Bronchial epithelial cell (primary cell): ENCODE results near the gene OAS2. TPM values are rescaled to one million over a fixed set of nuclear protein-coding genes. Genes with fewer than 3 reads are reported as not detected.

Experiments used
- DNase-seq: peaks from one replicate; pipeline ENCODE4 v3.0.0-alpha.2; 2010; ENCODE audit warnings: low read depth
- FAIRE-seq: peaks from 2 replicates; lab custom pipeline; 2011; peaks lifted over from hg19 to GRCh38; lab: Jason Lieb, UNC
- H3K27me3 ChIP-seq: 2 replicates; pipeline ENCODE4 v1.5.1; 2011; ENCODE audit warnings: low read length; ENCODE audit not compliant: control insufficient read depth, insufficient read depth
- H3K36me3 ChIP-seq: 2 replicates; pipeline ENCODE4 v1.5.1; 2011; ENCODE audit warnings: low read length; ENCODE audit not compliant: control insufficient read depth, insufficient read depth
- H3K4me3 ChIP-seq: 2 replicates; pipeline ENCODE4 v1.5.1; 2011; ENCODE audit warnings: mild to moderate bottlenecking, low read depth, low read length, control low read depth
- CTCF ChIP-seq: IDR thresholded peaks from 2 replicates; pipeline ENCODE4 v1.5.1; 2011; ENCODE audit warnings: mild to moderate bottlenecking, moderate library complexity, low read length, control low read depth, inconsistent platforms; ENCODE audit not compliant: insufficient read depth, severe bottlenecking
- total RNA-seq: library from RNA; depleted of rRNA; stranded (reverse); fragments of >200 nt; gene quantifications from 2 replicates; pipeline ENCODE4 v1.2.1, GENCODE V29; 2014

OAS2 gene
- total RNA-seq, 1 donor from 2014 or later, result 0.79 TPM

GRCh38 chr12:112979041-112979680 lies 842 bp downstream of the OAS2 start:
- DNase-seq (peak; percentile 50), FAIRE-seq (no peak)
- Histone ChIP-seq H3K4me3 (no peak overlapping the region), H3K27me3 (no peaks in the 10 kb centered on the region), H3K36me3 (no peaks in the 10 kb centered on the region)
- no peak for TF ChIP-seq CTCF

DNA sequence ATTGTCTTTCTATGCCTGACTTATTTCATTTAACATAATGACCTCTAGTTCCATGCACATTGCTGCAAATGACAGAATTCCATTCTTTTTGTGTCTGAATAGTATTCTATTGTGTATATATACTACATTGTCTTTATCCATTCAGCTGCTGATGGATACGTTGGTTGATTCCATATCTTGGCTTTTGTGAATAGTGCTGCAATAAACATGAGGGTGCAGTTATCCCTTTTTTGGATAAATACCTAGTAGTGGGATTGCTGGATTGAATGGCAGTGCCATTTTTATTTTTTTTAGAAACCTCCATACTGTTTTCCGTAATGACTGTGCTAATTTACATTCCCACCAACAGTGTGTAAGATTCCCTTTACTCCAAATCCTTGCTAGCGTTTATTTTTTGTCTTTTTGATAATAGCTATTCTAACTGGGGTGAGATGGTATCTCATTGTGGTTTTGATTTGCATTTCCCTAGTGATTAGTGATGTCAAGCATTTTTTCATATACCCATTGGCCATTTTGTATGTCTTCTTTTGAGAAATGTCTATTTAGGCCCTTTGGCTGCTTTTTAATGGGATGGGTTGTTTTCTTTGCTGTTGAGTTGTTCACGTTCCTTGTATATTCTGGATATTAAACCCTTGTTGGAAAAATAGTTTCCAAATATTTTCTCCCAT lies 2.3 kb downstream of the OAS2 start:
- H3K4me3 ChIP-seq, result no peak overlapping the region
- H3K36me3 ChIP-seq, result no peaks in the 10 kb centered on the region
- TF ChIP-seq CTCF, result no peak
- no peaks in the 10 kb centered on the region for H3K27me3 ChIP-seq
- no peak for DNase-seq
- no peak for FAIRE-seq

DNA sequence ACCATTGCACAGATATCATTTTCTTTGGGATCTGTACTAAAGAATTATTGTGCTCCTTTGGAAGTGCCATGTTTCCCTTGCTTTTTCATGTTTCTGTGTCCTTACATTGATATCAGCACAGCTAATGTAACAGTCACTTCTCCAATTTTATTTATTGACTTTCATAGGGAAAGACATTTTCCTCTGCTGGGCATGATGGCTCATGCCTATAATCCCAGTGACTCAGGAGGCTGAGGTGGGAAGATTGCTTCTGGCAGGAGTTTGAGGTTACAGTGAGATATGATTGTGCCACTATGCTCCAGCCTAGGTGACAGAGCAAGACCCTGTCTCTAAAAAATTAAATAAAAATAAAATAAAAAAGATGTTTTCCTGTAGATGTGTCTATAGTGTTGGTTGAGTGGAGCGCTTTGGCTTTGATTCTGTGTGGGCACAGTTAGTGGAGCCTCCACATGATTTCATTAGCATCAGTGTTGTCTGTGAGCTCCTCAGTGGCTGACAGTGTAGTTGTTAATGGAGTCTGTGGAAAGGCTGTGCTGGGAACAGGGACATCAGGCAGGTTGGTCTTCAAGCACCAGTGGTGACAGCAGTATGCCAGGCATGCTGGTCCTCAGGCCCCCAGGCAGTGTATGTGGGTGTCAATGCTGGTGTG lies 7.4 kb downstream of the OAS2 start:
- no peaks in the 10 kb centered on the region for H3K36me3 ChIP-seq
- no peak overlapping the region for H3K4me3 ChIP-seq
- DNase-seq, result peak; percentile 86
- TF ChIP-seq CTCF, result no peak
- no peak for FAIRE-seq
- H3K27me3 ChIP-seq, result no peaks in the 10 kb centered on the region

- no peak for TF ChIP-seq CTCF
- DNase-seq (no peak), FAIRE-seq (no peak)
- Histone ChIP-seq H3K36me3 (no peaks in the 10 kb centered on the region), H3K4me3 (no peak overlapping the region), H3K27me3 (no peaks in the 10 kb centered on the region)
Observed at GRCh38 chr12:112986291-112986800, 8.0 kb downstream of the OAS2 start.

DNA sequence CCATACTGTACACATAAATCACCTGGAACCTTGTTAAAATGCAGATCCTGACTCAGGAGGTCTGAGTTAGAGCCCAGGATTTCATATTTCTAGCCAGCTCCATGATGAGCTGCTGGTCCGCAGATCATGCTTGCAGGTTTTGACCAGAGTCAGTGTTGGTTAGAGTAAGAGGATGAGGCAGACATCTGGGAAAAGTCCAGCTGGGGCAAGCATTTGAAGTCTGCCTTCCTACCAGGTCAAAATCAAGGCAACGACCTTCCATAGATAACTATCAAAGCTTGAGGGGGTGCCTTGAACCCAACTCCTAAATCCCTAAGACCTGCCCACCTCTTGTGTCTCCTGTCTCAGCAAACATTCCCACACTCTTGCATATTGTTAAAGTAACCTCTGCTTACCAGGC lies 9.2 kb downstream of the OAS2 start:
- no peak for TF ChIP-seq CTCF
- Histone ChIP-seq H3K27me3 (no peaks in the 10 kb centered on the region), H3K36me3 (no peaks in the 10 kb centered on the region), H3K4me3 (no peak overlapping the region)
- FAIRE-seq, result no peak
- no peak for DNase-seq
